ENCODE measurements around the gene UGP2.

Gene UGP2

GRCh38 chr2:63890678-63891077 lies 49.0 kb downstream of the UGP2 start:
- Histone ChIP-seq H3K27ac (ENCODE audit: low read length) (no peak overlapping the region), H3F3A (ENCODE audit: insufficient read depth, low read length) (no peaks in the 10 kb centered on the region; the same call in 1 of the 2 replicates), H3K36me3 (replicated peaks; ENCODE audit: insufficient read depth, low read length) (peaks cover 4% of the 10 kb centered on the region; the same call in 1 of the 2 replicates), H3K9me2 (replicated peaks; ENCODE audit: insufficient read depth, low read length) (no peaks in the 10 kb centered on the region), H2AFZ (ENCODE audit: low read length) (no peak overlapping the region), H3K4me2 (ENCODE audit: low read depth, low read length) (no peak overlapping the region), H3K4me3 (ENCODE audit: low read length) (no peak overlapping the region), H3K4me1 (ENCODE audit: low read length) (no peaks in the 10 kb centered on the region), H3K9ac (ENCODE audit: low read length) (no peak overlapping the region), H3K27me3 (replicated peaks; ENCODE audit: insufficient read depth, low read length) (no peaks in the 10 kb centered on the region), H3K9me3 (replicated peaks; ENCODE audit: insufficient read depth, low read length) (no peaks in the 10 kb centered on the region), H4K20me1 (ENCODE audit: insufficient read depth, low read length) (no peaks in the 10 kb centered on the region), H3K79me2 (ENCODE audit: low read length) (no peaks in the 10 kb centered on the region)
- no peak for DNase-seq
- TF ChIP-seq EZH2phosphoT487 (IDR thresholded peaks at IDR 0.05; ENCODE audit: low read length) (no peak), EZH2 (optimal IDR thresholded peaks at IDR 0.05; ENCODE audit: low read depth, low read length) (no peak), CTCF (IDR thresholded peaks at IDR 0.05; ENCODE audit: low read length) (no peak)

GRCh38 chr2:63891488-63892030 lies 49.9 kb downstream of the UGP2 start:
- DNase-seq, result no peak
- H3K4me2 ChIP-seq (ENCODE audit: low read depth, low read length), result no peak overlapping the region
- peaks cover 4% of the 10 kb centered on the region; the same call in 1 of the 2 replicates for H3K36me3 ChIP-seq (replicated peaks; ENCODE audit: insufficient read depth, low read length)
- no peak overlapping the region for H2AFZ ChIP-seq (ENCODE audit: low read length)
- no peaks in the 10 kb centered on the region for H3K9me3 ChIP-seq (replicated peaks; ENCODE audit: insufficient read depth, low read length)
- no peaks in the 10 kb centered on the region for H3K79me2 ChIP-seq (ENCODE audit: low read length)
- H3K4me3 ChIP-seq (ENCODE audit: low read length), result no peak overlapping the region
- TF ChIP-seq EZH2 (optimal IDR thresholded peaks at IDR 0.05; ENCODE audit: low read depth, low read length) (no peak), EZH2phosphoT487 (IDR thresholded peaks at IDR 0.05; ENCODE audit: low read length) (no peak), CTCF (IDR thresholded peaks at IDR 0.05; ENCODE audit: low read length) (no peak)
- no peaks in the 10 kb centered on the region; the same call in 1 of the 2 replicates for H3F3A ChIP-seq (ENCODE audit: insufficient read depth, low read length)
- H3K9me2 ChIP-seq (replicated peaks; ENCODE audit: insufficient read depth, low read length), result no peaks in the 10 kb centered on the region
- no peaks in the 10 kb centered on the region for H4K20me1 ChIP-seq (ENCODE audit: insufficient read depth, low read length)
- H3K4me1 ChIP-seq (ENCODE audit: low read length), result no peaks in the 10 kb centered on the region
- no peak overlapping the region for H3K9ac ChIP-seq (ENCODE audit: low read length)
- H3K27ac ChIP-seq (ENCODE audit: low read length), result no peak overlapping the region
- H3K27me3 ChIP-seq (replicated peaks; ENCODE audit: insufficient read depth, low read length), result no peaks in the 10 kb centered on the region

- no peaks in the 10 kb centered on the region for H3K4me1 ChIP-seq (ENCODE audit: low read length)
- no peaks in the 10 kb centered on the region for H3K9me3 ChIP-seq (replicated peaks; ENCODE audit: insufficient read depth, low read length)
- no peak overlapping the region for H2AFZ ChIP-seq (ENCODE audit: low read length)
- H4K20me1 ChIP-seq (ENCODE audit: insufficient read depth, low read length), result no peaks in the 10 kb centered on the region
- no peaks in the 10 kb centered on the region for H3K27me3 ChIP-seq (replicated peaks; ENCODE audit: insufficient read depth, low read length)
- no peak overlapping the region for H3K27ac ChIP-seq (ENCODE audit: low read length)
- peaks cover 4% of the 10 kb centered on the region; the same call in 1 of the 2 replicates for H3K36me3 ChIP-seq (replicated peaks; ENCODE audit: insufficient read depth, low read length)
- no peak overlapping the region for H3K4me3 ChIP-seq (ENCODE audit: low read length)
- H3K4me2 ChIP-seq (ENCODE audit: low read depth, low read length), result no peak overlapping the region
- no peaks in the 10 kb centered on the region for H3F3A ChIP-seq (ENCODE audit: insufficient read depth, low read length)
- no peak for DNase-seq
- H3K9me2 ChIP-seq (replicated peaks; ENCODE audit: insufficient read depth, low read length), result no peaks in the 10 kb centered on the region
- no peak overlapping the region for H3K9ac ChIP-seq (ENCODE audit: low read length)
- H3K79me2 ChIP-seq (ENCODE audit: low read length), result no peaks in the 10 kb centered on the region
- TF ChIP-seq CTCF (IDR thresholded peaks at IDR 0.05; ENCODE audit: low read length) (no peak), EZH2 (optimal IDR thresholded peaks at IDR 0.05; ENCODE audit: low read depth, low read length) (no peak), EZH2phosphoT487 (IDR thresholded peaks at IDR 0.05; ENCODE audit: low read length) (no peak)
Measured at GRCh38 chr2:63893163-63893562, 51.5 kb downstream of the UGP2 start.

Measured in MM.1S (cell line).